Astrocyte of the cerebellum (primary cell): ENCODE measurements around the gene ACAP3.

Experiments
- DNase-seq: peaks from one replicate; pipeline ENCODE4 v3.0.0-alpha.2; 2011; ENCODE audit warnings: low read depth
- H3K4me3 ChIP-seq: 2 replicates; pipeline ENCODE4 v1.5.1; 2011; ENCODE audit warnings: mild to moderate bottlenecking, low read depth, low read length, moderate library complexity
- CTCF ChIP-seq: IDR thresholded peaks from 2 replicates; pipeline ENCODE4 v1.5.1; 2012; ENCODE audit warnings: low read length, low read depth, moderate library complexity, mild to moderate bottlenecking; ENCODE audit errors: missing control alignments
- in situ Hi-C: cut with HindIII; loops from 2 replicates; pipeline ENCODE4 v1.10.0; 2017; ENCODE audit warnings: low sequenced_read_pairs

ACAP3 gene

GRCh38 chr1:1283821-1284220 lies 23.9 kb downstream of the ACAP3 start:
- in situ Hi-C loops, result loop anchor here (25.0 kb wide), 1 partner anchor 147 kb away; no protein-coding TSS in a partner anchor
- TF ChIP-seq CTCF, result no peak
- no peak for DNase-seq
- H3K4me3 ChIP-seq, result no peak overlapping the region

GRCh38 chr1:1282998-1283397 lies 24.7 kb downstream of the ACAP3 start:
- no peak for DNase-seq
- TF ChIP-seq CTCF, result no peak
- in situ Hi-C loops, result loop anchor here (25.0 kb wide), 1 partner anchor 146 kb away; no protein-coding TSS in a partner anchor
- H3K4me3 ChIP-seq, result no peak overlapping the region

GRCh38 chr1:1281533-1282321 lies 26.0 kb downstream of the ACAP3 start:
- TF ChIP-seq CTCF, result no peak
- no peak overlapping the region for H3K4me3 ChIP-seq
- DNase-seq, result no peak
- in situ Hi-C loops, result loop anchor here (25.0 kb wide), 1 partner anchor 144 kb away; no protein-coding TSS in a partner anchor

- no peak overlapping the region for H3K4me3 ChIP-seq
- no peak for TF ChIP-seq CTCF
- no peak for DNase-seq
- in situ Hi-C loops, result loop anchor here (25.0 kb wide), 1 partner anchor 144 kb away; no protein-coding TSS in a partner anchor
Observed at GRCh38 chr1:1280782-1281481, 26.8 kb downstream of the ACAP3 start.

GRCh38 chr1:1279028-1279427 lies 28.7 kb downstream of the ACAP3 start:
- no peak for TF ChIP-seq CTCF
- DNase-seq, result no peak
- in situ Hi-C loops, result loop anchor here (25.0 kb wide), 1 partner anchor 142 kb away; no protein-coding TSS in a partner anchor
- H3K4me3 ChIP-seq, result no peak overlapping the region

- no peak for DNase-seq
- no peak for TF ChIP-seq CTCF
- in situ Hi-C loops, result loop anchor here (25.0 kb wide), 1 partner anchor 141 kb away; no protein-coding TSS in a partner anchor
- H3K4me3 ChIP-seq, result no peak overlapping the region
Observed at GRCh38 chr1:1278620-1279019, 29.1 kb downstream of the ACAP3 start.
